HepG2 (cell line): ENCODE measurements around the gene RASSF7. TPM values are rescaled to one million over a fixed set of nuclear protein-coding genes. Genes with fewer than 3 reads are reported as not detected.

Source experiments
- ATAC-seq: fragments of 200-7000 bp; cut with Tn5 transposase; 3 replicates; pipeline ENCODE4 v1.9.1; 2020; ENCODE audit warnings: mild to moderate bottlenecking, moderate library complexity
- BruUV-seq: library from RNA; stranded (reverse); fragments of 400-500 nt; replicated peaks from 2 replicates; lab custom pipeline; 2021; lab: Mats Ljungman, UMichigan
- CTCF ChIA-PET: fragments of 300-600 bp; formaldehyde crosslinking; extraction: SDS; loops from one replicate; lab custom pipeline; 2021; ENCODE audit warnings: low total read pairs, inconsistent platforms, low intra/inter-chr PET ratio; lab: Yijun Ruan, JAX
- POLR2A ChIA-PET: fragments of 350-600 bp; sonication (Branson Sonifier 250); formaldehyde crosslinking; loops from one replicate; lab custom pipeline; 2020; ENCODE audit warnings: antibody characterized with exemption, inconsistent platforms; lab: Yijun Ruan, JAX
- DNase-seq: peaks from one replicate; pipeline ENCODE4 v3.0.0-alpha.2; 2015; ENCODE audit warnings: low spot score
- FAIRE-seq: peaks from 3 replicates; lab custom pipeline; 2011; peaks lifted over from hg19 to GRCh38; lab: Jason Lieb, UNC
- H2AFZ ChIP-seq: one replicate; pipeline ENCODE4 v1.6.1; 2011; ENCODE audit warnings: low read length, inconsistent platforms
- H3K27ac ChIP-seq: fragments of 300-600 bp; 3 replicates; pipeline ENCODE4 v1.8.0; 2011; ENCODE audit warnings: mixed run types, mild to moderate bottlenecking, mixed read lengths, low read length, inconsistent platforms; ENCODE audit not compliant: insufficient read depth; ENCODE audit errors: extremely low read length
- H3K27me3 ChIP-seq, 2 experiments: fragments of 200-600 bp in 1 of 2; 2 replicates in 1 of 2; 3 replicates in 1 of 2; pipeline versions ENCODE4 v1.6.0 to v1.8.0; 2011; ENCODE audit warnings: low read length in 2 of 2, mild to moderate bottlenecking in 2 of 2, moderate library complexity in 2 of 2, inconsistent platforms in 1 of 2; ENCODE audit not compliant: insufficient read depth in 2 of 2, control insufficient read depth in 1 of 2
- H3K36me3 ChIP-seq, 2 experiments: fragments of 200-600 bp in 1 of 2; replicated peaks in 1 of 2; 2 replicates in 1 of 2; 3 replicates in 1 of 2; pipeline versions ENCODE4 v1.5.1 to v1.8.0; 2011; ENCODE audit warnings: low read length in 2 of 2, inconsistent platforms in 1 of 2; ENCODE audit not compliant: insufficient read depth in 2 of 2, control insufficient read depth in 1 of 2
- H3K4me1 ChIP-seq: 2 replicates; pipeline ENCODE4 v1.5.1; 2012; ENCODE audit warnings: low read length, inconsistent platforms; ENCODE audit not compliant: insufficient read depth
- H3K4me2 ChIP-seq: 2 replicates; pipeline ENCODE4 v1.6.0; 2011; ENCODE audit warnings: low read depth, low read length, inconsistent platforms
- H3K4me3 ChIP-seq, 3 experiments: fragments of 200-600 bp in 1 of 3; sonication (generic), shearing (Covaris generic) in 1 of 3; replicated peaks in 1 of 3; 2 replicates each; pipeline ENCODE4 v1.5.1; 2011 to 2016; ENCODE audit warnings: low read length in 3 of 3, inconsistent platforms in 2 of 3, low read depth in 2 of 3, mild to moderate bottlenecking in 2 of 3, control low read depth in 1 of 3, mixed read lengths in 1 of 3; ENCODE audit not compliant: insufficient read depth in 1 of 3
- H3K79me2 ChIP-seq: one replicate; pipeline ENCODE4 v1.6.1; 2011; ENCODE audit warnings: low read length, inconsistent platforms; ENCODE audit not compliant: insufficient read depth
- H3K9ac ChIP-seq: 2 replicates; pipeline ENCODE4 v1.6.0; 2011; ENCODE audit warnings: mild to moderate bottlenecking, low read depth, low read length, inconsistent platforms; ENCODE audit not compliant: insufficient read depth
- H3K9me3 ChIP-seq: 2 replicates; pipeline ENCODE4 v1.5.1; 2012; ENCODE audit warnings: mild to moderate bottlenecking, low read length
- H4K20me1 ChIP-seq: 2 replicates; pipeline ENCODE4 v1.6.0; 2011; ENCODE audit warnings: inconsistent platforms, mild to moderate bottlenecking, low read length, moderate library complexity; ENCODE audit not compliant: insufficient read depth
- CREM ChIP-seq, 2 experiments: sonication (generic) in 1 of 2; formaldehyde crosslinking in 1 of 2; IDR thresholded peaks; 2 replicates each; pipeline versions ENCODE4 v1.4.0 to v1.6.1; 2016 to 2020; ENCODE audit warnings: antibody characterized with exemption in 1 of 2, mild to moderate bottlenecking in 1 of 2, missing genetic modification reagents in 1 of 2
- FOXA1 ChIP-seq, 2 experiments: fragments of 450-650 bp in 1 of 2; sonication (generic) in 1 of 2; formaldehyde crosslinking in 1 of 2; IDR thresholded peaks; 2 replicates each; pipeline versions ENCODE4 v1.4.0 to v1.6.1; 2016 to 2020; ENCODE audit warnings: missing genetic modification reagents in 1 of 2
- KDM5B ChIP-seq: sonication (generic); formaldehyde crosslinking; IDR thresholded peaks from 2 replicates; pipeline ENCODE4 v1.4.0; 2020; ENCODE audit warnings: missing genetic modification reagents, mild to moderate bottlenecking, borderline replicate concordance
- MATR3 ChIP-seq: sonication (generic); formaldehyde crosslinking; IDR thresholded peaks from 2 replicates; pipeline ENCODE4 v1.4.0; 2020; ENCODE audit warnings: missing genetic modification reagents
- RAD51 ChIP-seq: fragments of 450-650 bp; IDR thresholded peaks from 2 replicates; pipeline ENCODE4 v1.6.1; 2016; ENCODE audit warnings: borderline replicate concordance
- SIX1 ChIP-seq: sonication (generic); formaldehyde crosslinking; IDR thresholded peaks from 2 replicates; pipeline ENCODE4 v1.4.0; 2020; ENCODE audit warnings: missing genetic modification reagents, borderline replicate concordance
- SNAPC2 ChIP-seq: sonication (generic); formaldehyde crosslinking; IDR thresholded peaks from 2 replicates; pipeline ENCODE4 v1.8.1; 2022; ENCODE audit warnings: mild to moderate bottlenecking, missing genetic modification reagents
- SP1 ChIP-seq, 2 experiments: fragments of 450-650 bp in 1 of 2; sonication (generic) in 1 of 2; formaldehyde crosslinking in 1 of 2; IDR thresholded peaks; 2 replicates each; pipeline versions ENCODE4 v1.4.0 to v1.6.1; 2016 to 2020; ENCODE audit warnings: missing genetic modification reagents in 1 of 2
- U2AF2 ChIP-seq: fragments of 200-400 bp; formaldehyde crosslinking; IDR thresholded peaks from 2 replicates; pipeline ENCODE4 v1.6.1; 2017; ENCODE audit warnings: low read depth, mild to moderate bottlenecking, low read length
- ZMYM4 ChIP-seq: sonication (generic); formaldehyde crosslinking; IDR thresholded peaks from 2 replicates; pipeline ENCODE4 v1.8.1; 2023; ENCODE audit warnings: mild to moderate bottlenecking, missing genetic modification reagents
- ZNF562 ChIP-seq: sonication (generic); formaldehyde crosslinking; IDR thresholded peaks from 2 replicates; pipeline ENCODE4 v1.8.0; 2022; ENCODE audit warnings: missing genetic modification reagents, borderline replicate concordance
- ZNF577 ChIP-seq: sonication (generic); formaldehyde crosslinking; IDR thresholded peaks from 2 replicates; pipeline ENCODE4 v1.4.0; 2020; ENCODE audit warnings: mild to moderate bottlenecking, low read depth, missing genetic modification reagents, borderline replicate concordance
- ZNF644 ChIP-seq: IDR thresholded peaks from 2 replicates; pipeline ENCODE4 v1.6.1; 2016; ENCODE audit warnings: low read depth
- ZNF816 ChIP-seq: sonication (generic); formaldehyde crosslinking; IDR thresholded peaks from 2 replicates; pipeline ENCODE4 v1.8.0; 2022; ENCODE audit warnings: missing genetic modification reagents, mild to moderate bottlenecking, borderline replicate concordance
- ZSCAN21 ChIP-seq: sonication (generic); formaldehyde crosslinking; IDR thresholded peaks from 2 replicates; pipeline ENCODE4 v1.8.0; 2022; ENCODE audit warnings: mild to moderate bottlenecking, missing genetic modification reagents, moderate library complexity, borderline replicate concordance
- WGBS: methylation state at CpG from one replicate; pipeline ENCODE4 v1.1.6; 2017; ENCODE audit warnings: low lambda C conversion rate; 5-methylcytosine and 5-hydroxymethylcytosine counted together
- in situ Hi-C: cut with HindIII; loops from 2 replicates; pipeline ENCODE4 v1.10.0; 2017; ENCODE audit warnings: low pct_unique_long_range_greater_than_20kb; ENCODE audit not compliant: extremely low pct_ligation_motif_present
- intact Hi-C: fragments of 100-400 bp; cut with micrococcal nuclease; formaldehyde crosslinking; loops from one replicate; pipeline ENCODE4 v1.10.0; 2022; ENCODE audit not compliant: unreplicated experiment
- polyA plus RNA-seq, 8 experiments: library from polyadenylated mRNA; depleted of rRNA in 3 of 8; stranded (reverse) in 7 of 8; unstranded in 1 of 8; fragments of >200 nt; fragmentation: Illumina TruSeq in 4 of 8; extraction: Trizol in 4 of 8; gene quantifications; 2 replicates each; pipeline versions ENCODE4 v1.2.1 to v1.2.3, GENCODE V29; 2011 to 2016; ENCODE audit warnings: low read depth in 4 of 8, missing spikeins in 1 of 8, mixed read lengths in 1 of 8; ENCODE audit not compliant: insufficient read depth in 1 of 8
- total RNA-seq, 5 experiments: library from RNA; depleted of rRNA; stranded (reverse); fragments of >200 nt; fragmentation: Illumina TruSeq; extraction: Trizol; gene quantifications; 2 replicates each; pipeline ENCODE4 v1.2.3, GENCODE V29; 2016; ENCODE audit warnings: low read depth in 1 of 5
- TF ChIP-seq, protein P1 (sequence below): sonication (generic); formaldehyde crosslinking; IDR thresholded peaks from 2 replicates; pipeline ENCODE4 v1.4.0; 2020; ENCODE audit warnings: missing genetic modification reagents

The RASSF7 gene
- total and polyA plus RNA-seq, 2 of the 13 experiments (the other 11 are each of a cell fraction or from before 2014, with no cell fraction given), result 20.2 to 28.6 TPM

DNA sequence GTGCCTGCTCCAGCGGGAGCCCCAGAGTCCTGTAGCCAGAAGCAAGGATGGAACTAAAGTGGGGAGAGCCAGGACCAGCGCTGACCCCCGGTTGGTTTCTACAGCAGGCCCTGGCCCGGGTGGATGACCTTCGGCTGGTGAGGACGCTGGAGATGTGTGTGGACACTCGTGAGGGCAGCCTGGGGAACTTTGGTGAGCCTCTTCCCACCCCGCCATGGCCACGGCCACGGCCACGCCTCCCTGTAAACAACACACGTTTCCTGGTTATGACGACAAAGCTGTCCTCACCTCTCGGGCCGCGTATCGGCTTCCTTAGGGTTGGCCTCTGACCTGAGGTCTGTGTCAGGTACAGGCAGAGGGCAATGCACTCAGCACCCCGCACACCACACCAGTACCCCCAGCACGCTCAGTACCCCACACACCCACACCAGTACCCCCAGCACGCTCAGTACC lies 19.3 kb upstream of the RASSF7 start:
- 59% methylated on average over 3 of the region's 20 CpGs for WGBS
- BruUV-seq, result no TSS peak

More for the DNA sequence above, 19.3 kb upstream of the RASSF7 start:
- ATAC-seq (no peak), DNase-seq (no peak), FAIRE-seq (no peak)
- H3K27ac ChIP-seq, result no peak overlapping the region
- TF ChIP-seq ZNF577 (CRISPR knock-in tag), result no peak
- TF ChIP-seq ZMYM4 (CRISPR knock-in tag), result no peak
- TF ChIP-seq U2AF2, result no peak
- TF ChIP-seq MATR3, result no peak
- no peak for TF ChIP-seq ZNF816
- TF ChIP-seq FOXA1 (IDR thresholded peaks at IDR 0.05), result no peak
- peak; percentile 57 for TF ChIP-seq FOXA1 (CRISPR knock-in tag; IDR thresholded peaks at IDR 0.05)
- TF ChIP-seq ZSCAN21 (CRISPR knock-in tag), result peak; percentile 99
- no peak for TF ChIP-seq SP1 (IDR thresholded peaks at IDR 0.05)
- peak; percentile 19; the same call in 1 of the 2 replicates for TF ChIP-seq SP1 (CRISPR knock-in tag; IDR thresholded peaks at IDR 0.05)
- no peak for TF ChIP-seq ZNF562 (CRISPR knock-in tag)
- no peak for TF ChIP-seq SNAPC2 (CRISPR knock-in tag)
- no peak for TF ChIP-seq ZNF644
- peak; percentile 17; the same call in 1 of the 2 replicates for TF ChIP-seq CREM (IDR thresholded peaks at IDR 0.05)
- TF ChIP-seq CREM (CRISPR knock-in tag; IDR thresholded peaks at IDR 0.05), result no peak
- no peak for TF ChIP-seq SIX1
- TF ChIP-seq RAD51, result no peak
- 0 out of 2 replicates have a peak, but pooled peaks have one; percentile 23 for TF ChIP-seq KDM5B
- TF ChIP-seq, protein P1, sequence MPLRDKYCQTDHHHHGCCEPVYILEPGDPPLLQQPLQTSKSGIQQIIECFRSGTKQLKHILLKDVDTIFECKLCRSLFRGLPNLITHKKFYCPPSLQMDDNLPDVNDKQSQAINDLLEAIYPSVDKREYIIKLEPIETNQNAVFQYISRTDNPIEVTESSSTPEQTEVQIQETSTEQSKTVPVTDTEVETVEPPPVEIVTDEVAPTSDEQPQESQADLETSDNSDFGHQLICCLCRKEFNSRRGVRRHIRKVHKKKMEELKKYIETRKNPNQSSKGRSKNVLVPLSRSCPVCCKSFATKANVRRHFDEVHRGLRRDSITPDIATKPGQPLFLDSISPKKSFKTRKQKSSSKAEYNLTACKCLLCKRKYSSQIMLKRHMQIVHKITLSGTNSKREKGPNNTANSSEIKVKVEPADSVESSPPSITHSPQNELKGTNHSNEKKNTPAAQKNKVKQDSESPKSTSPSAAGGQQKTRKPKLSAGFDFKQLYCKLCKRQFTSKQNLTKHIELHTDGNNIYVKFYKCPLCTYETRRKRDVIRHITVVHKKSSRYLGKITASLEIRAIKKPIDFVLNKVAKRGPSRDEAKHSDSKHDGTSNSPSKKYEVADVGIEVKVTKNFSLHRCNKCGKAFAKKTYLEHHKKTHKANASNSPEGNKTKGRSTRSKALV (CRISPR knock-in tag), result no peak
- H3K9ac ChIP-seq, result no peak overlapping the region
- intact Hi-C loops (no loop called here), in situ Hi-C loops (no loop called here)
- H3K4me3 ChIP-seq, result peak overlapping the region in 1 of 3 experiments; percentile 54; a peak in 1 of 6 replicates
- H3K4me2 ChIP-seq, result peak overlapping the region; percentile 58
- no peak overlapping the region for H2AFZ ChIP-seq
- H3K9me3 ChIP-seq, result no peaks in the 10 kb centered on the region
- H3K79me2 ChIP-seq, result no peaks in the 10 kb centered on the region
- CTCF ChIA-PET, result no interaction called here
- POLR2A ChIA-PET, result interaction anchor here (1.4 kb wide), 1 partner anchor 9 kb away, joined by 4 read pairs; no protein-coding TSS in a partner anchor
- no peaks in the 10 kb centered on the region for H4K20me1 ChIP-seq
- H3K27me3 ChIP-seq, result peaks cover 6 to 28% of the 10 kb centered on the region in 2 experiments; a peak in 4 of 5 replicates
- H3K4me1 ChIP-seq, result peaks cover 84% of the 10 kb centered on the region
- no peaks in the 10 kb centered on the region for H3K36me3 ChIP-seq
